Neural cell (in vitro differentiated cells): ENCODE data around the gene EFTUD2. TPM values are rescaled to one million over a fixed set of nuclear protein-coding genes. Genes with fewer than 3 reads are reported as not detected.

Source experiments
- H2AFZ ChIP-seq: fragments of 200-600, 300-800 bp; sonication (generic), shearing (Covaris generic); 2 replicates; pipeline ENCODE4 v1.6.0; 2014; ENCODE audit warnings: low read depth, mild to moderate bottlenecking, antibody characterized with exemption, low read length, moderate library complexity
- H3F3A ChIP-seq: fragments of 200-600 bp; shearing (Covaris generic); 2 replicates; pipeline ENCODE4 v1.6.1; 2016; ENCODE audit warnings: mild to moderate bottlenecking, moderate library complexity, mixed read lengths, antibody characterized with exemption, low read length; ENCODE audit not compliant: insufficient read depth, poor library complexity, severe bottlenecking
- H3K27ac ChIP-seq: fragments of 200-600, 300-800 bp; sonication (generic), shearing (Covaris generic); 2 replicates; pipeline ENCODE4 v1.5.1; 2014; ENCODE audit warnings: mild to moderate bottlenecking, low read length, moderate library complexity
- H3K27me3 ChIP-seq: fragments of 300-800, 200-600 bp; sonication (generic), shearing (Covaris generic); 2 replicates; pipeline ENCODE4 v1.6.0; 2014; ENCODE audit warnings: mild to moderate bottlenecking, low read depth, low read length, moderate library complexity; ENCODE audit not compliant: insufficient read depth
- H3K36me3 ChIP-seq: fragments of 300-800, 200-600 bp; sonication (generic), shearing (Covaris generic); 2 replicates; pipeline ENCODE4 v1.5.1; 2014; ENCODE audit warnings: mild to moderate bottlenecking, antibody characterized with exemption, low read length, moderate library complexity; ENCODE audit not compliant: insufficient read depth
- H3K4me2 ChIP-seq: fragments of 300-800, 200-600 bp; sonication (generic), shearing (Covaris generic); 2 replicates; pipeline ENCODE4 v1.6.0; 2014; ENCODE audit warnings: mild to moderate bottlenecking, low read length
- H3K4me3 ChIP-seq: fragments of 300-800, 200-600 bp; sonication (generic), shearing (Covaris generic); 2 replicates; pipeline ENCODE4 v1.5.1; 2014; ENCODE audit warnings: mild to moderate bottlenecking, low read length, moderate library complexity
- H3K79me2 ChIP-seq: fragments of 200-600 bp; shearing (Covaris generic); replicated peaks from 2 replicates; pipeline ENCODE4 v1.6.0; 2014; ENCODE audit warnings: mild to moderate bottlenecking, low read length, moderate library complexity; ENCODE audit not compliant: insufficient read depth
- H3K9ac ChIP-seq: fragments of 300-800, 200-600 bp; sonication (generic), shearing (Covaris generic); 2 replicates; pipeline ENCODE4 v1.6.1; 2016; ENCODE audit warnings: mild to moderate bottlenecking, low read length, mixed read lengths
- H3K9me2 ChIP-seq: fragments of 200-600 bp; shearing (Covaris generic); 2 replicates; pipeline ENCODE4 v1.6.1; 2016; ENCODE audit warnings: mild to moderate bottlenecking, low read length, mixed read lengths; ENCODE audit not compliant: insufficient read depth
- H3K9me3 ChIP-seq: fragments of 200-600, 300-800 bp; sonication (generic), shearing (Covaris generic); 2 replicates; pipeline ENCODE4 v1.6.1; 2016; ENCODE audit warnings: mild to moderate bottlenecking, mixed run types, low read length, moderate library complexity, mixed read lengths
- H4K20me1 ChIP-seq: fragments of 200-600 bp; shearing (Covaris generic); 2 replicates; pipeline ENCODE4 v1.6.1; 2016; ENCODE audit warnings: mild to moderate bottlenecking, mixed run types; ENCODE audit not compliant: insufficient read depth
- EP300 ChIP-seq: fragments of 450-650 bp; conservative IDR thresholded peaks from 2 replicates; pipeline ENCODE4 v1.6.1; 2014; ENCODE audit warnings: antibody characterized with exemption, mild to moderate bottlenecking, moderate library complexity; ENCODE audit not compliant: poor library complexity, severe bottlenecking
- EZH2 ChIP-seq: fragments of 200-600, 300-800 bp; shearing (Covaris generic), sonication (generic); IDR thresholded peaks from 2 replicates; pipeline ENCODE4 v1.6.1; 2014; ENCODE audit warnings: antibody characterized with exemption, low read length, borderline replicate concordance, mild to moderate bottlenecking; ENCODE audit not compliant: insufficient read depth, poor library complexity, severe bottlenecking
- MXI1 ChIP-seq: fragments of 450-650 bp; conservative IDR thresholded peaks from 2 replicates; pipeline ENCODE4 v1.6.1; 2014; ENCODE audit warnings: antibody characterized with exemption, mild to moderate bottlenecking; ENCODE audit not compliant: poor library complexity, severe bottlenecking
- POLR2AphosphoS5 ChIP-seq: IDR thresholded peaks from 2 replicates; pipeline ENCODE4 v1.6.1; 2012
- RAD21 ChIP-seq: fragments of 450-650 bp; conservative IDR thresholded peaks from 2 replicates; pipeline ENCODE4 v1.6.1; 2014; ENCODE audit warnings: antibody characterized with exemption, mild to moderate bottlenecking, moderate library complexity
- SMC3 ChIP-seq: fragments of 450-650 bp; conservative IDR thresholded peaks from 2 replicates; pipeline ENCODE4 v1.6.1; 2014; ENCODE audit warnings: antibody characterized with exemption, mild to moderate bottlenecking, moderate library complexity; ENCODE audit not compliant: poor library complexity
- TAF1 ChIP-seq: IDR thresholded peaks from 2 replicates; pipeline ENCODE4 v1.6.1; 2012; ENCODE audit warnings: low read depth
- polyA plus RNA-seq: library from polyadenylated mRNA; depleted of rRNA; stranded (reverse); fragments of >200 nt; gene quantifications from 2 replicates; pipeline ENCODE4 v1.2.3, GENCODE V29; 2014
- TF ChIP-seq, protein P1 (sequence below): fragments of 450-650 bp; IDR thresholded peaks from 2 replicates; pipeline ENCODE4 v1.5.1; 2014; ENCODE audit warnings: antibody characterized with exemption, mild to moderate bottlenecking, moderate library complexity; ENCODE audit not compliant: poor library complexity, severe bottlenecking
- TF ChIP-seq, protein P2 (sequence below): IDR thresholded peaks from 2 replicates; pipeline ENCODE4 v1.6.1; 2012; ENCODE audit warnings: borderline replicate concordance

The EFTUD2 gene
- polyA plus RNA-seq, 1 donor from 2014 or later: 69.4 TPM

DNA sequence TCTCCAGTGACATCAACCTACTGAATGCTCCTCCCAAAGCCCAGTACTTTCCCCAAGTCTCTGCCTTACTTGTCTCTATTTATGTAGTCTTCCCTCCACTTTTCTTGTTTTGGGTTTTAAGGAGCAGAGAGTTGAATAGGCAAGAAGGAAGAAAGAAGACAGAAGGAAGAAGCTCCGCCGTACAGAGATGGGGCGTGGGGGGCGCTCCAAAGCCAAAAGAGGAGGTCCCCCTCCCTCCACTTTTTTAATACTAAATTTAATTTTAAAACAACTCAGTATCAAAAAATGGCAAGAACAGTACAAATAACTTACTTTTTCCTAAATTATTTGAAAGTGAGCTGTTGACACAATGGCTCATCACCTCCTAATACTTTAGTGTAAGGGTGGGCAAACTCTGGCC is 4.6 kb downstream of the EFTUD2 start:
- Histone ChIP-seq H3F3A (no peaks in the 10 kb centered on the region), H3K9me3 (no peaks in the 10 kb centered on the region), H3K9ac (no peak overlapping the region), H2AFZ (no peak overlapping the region), H4K20me1 (no peaks in the 10 kb centered on the region), H3K27ac (no peak overlapping the region), H3K9me2 (no peaks in the 10 kb centered on the region), H3K36me3 (no peaks in the 10 kb centered on the region), H3K79me2 (peaks cover 20% of the 10 kb centered on the region), H3K27me3 (no peaks in the 10 kb centered on the region), H3K4me2 (no peak overlapping the region), H3K4me3 (no peak overlapping the region)
- TF ChIP-seq RAD21 (no peak), EP300 (no peak), TAF1 (no peak), EZH2 (no peak), SMC3 (no peak), POLR2AphosphoS5 (no peak), MXI1 (no peak)
- TF ChIP-seq, protein P1, sequence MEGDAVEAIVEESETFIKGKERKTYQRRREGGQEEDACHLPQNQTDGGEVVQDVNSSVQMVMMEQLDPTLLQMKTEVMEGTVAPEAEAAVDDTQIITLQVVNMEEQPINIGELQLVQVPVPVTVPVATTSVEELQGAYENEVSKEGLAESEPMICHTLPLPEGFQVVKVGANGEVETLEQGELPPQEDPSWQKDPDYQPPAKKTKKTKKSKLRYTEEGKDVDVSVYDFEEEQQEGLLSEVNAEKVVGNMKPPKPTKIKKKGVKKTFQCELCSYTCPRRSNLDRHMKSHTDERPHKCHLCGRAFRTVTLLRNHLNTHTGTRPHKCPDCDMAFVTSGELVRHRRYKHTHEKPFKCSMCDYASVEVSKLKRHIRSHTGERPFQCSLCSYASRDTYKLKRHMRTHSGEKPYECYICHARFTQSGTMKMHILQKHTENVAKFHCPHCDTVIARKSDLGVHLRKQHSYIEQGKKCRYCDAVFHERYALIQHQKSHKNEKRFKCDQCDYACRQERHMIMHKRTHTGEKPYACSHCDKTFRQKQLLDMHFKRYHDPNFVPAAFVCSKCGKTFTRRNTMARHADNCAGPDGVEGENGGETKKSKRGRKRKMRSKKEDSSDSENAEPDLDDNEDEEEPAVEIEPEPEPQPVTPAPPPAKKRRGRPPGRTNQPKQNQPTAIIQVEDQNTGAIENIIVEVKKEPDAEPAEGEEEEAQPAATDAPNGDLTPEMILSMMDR: no peak
- TF ChIP-seq, protein P2, sequence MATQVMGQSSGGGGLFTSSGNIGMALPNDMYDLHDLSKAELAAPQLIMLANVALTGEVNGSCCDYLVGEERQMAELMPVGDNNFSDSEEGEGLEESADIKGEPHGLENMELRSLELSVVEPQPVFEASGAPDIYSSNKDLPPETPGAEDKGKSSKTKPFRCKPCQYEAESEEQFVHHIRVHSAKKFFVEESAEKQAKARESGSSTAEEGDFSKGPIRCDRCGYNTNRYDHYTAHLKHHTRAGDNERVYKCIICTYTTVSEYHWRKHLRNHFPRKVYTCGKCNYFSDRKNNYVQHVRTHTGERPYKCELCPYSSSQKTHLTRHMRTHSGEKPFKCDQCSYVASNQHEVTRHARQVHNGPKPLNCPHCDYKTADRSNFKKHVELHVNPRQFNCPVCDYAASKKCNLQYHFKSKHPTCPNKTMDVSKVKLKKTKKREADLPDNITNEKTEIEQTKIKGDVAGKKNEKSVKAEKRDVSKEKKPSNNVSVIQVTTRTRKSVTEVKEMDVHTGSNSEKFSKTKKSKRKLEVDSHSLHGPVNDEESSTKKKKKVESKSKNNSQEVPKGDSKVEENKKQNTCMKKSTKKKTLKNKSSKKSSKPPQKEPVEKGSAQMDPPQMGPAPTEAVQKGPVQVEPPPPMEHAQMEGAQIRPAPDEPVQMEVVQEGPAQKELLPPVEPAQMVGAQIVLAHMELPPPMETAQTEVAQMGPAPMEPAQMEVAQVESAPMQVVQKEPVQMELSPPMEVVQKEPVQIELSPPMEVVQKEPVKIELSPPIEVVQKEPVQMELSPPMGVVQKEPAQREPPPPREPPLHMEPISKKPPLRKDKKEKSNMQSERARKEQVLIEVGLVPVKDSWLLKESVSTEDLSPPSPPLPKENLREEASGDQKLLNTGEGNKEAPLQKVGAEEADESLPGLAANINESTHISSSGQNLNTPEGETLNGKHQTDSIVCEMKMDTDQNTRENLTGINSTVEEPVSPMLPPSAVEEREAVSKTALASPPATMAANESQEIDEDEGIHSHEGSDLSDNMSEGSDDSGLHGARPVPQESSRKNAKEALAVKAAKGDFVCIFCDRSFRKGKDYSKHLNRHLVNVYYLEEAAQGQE: no peak

DNA sequence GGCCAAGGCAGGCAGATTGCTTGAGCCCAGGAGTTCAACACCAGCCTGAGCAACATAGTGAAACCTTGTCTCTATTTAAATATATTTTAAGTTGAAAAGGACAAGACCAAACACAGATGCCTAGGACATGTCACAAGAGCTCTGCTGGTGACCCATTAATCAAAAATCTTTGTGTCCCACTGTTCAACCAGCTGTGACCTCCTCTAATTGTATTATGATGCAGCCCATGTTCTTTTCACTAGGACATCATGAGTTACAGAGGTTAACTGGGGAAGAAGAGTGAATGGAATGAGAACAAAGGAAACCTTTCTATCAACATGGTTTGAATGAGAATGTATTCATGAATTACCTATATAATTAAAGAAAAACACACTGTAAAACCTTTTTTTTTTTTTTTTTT is 7.0 kb downstream of the EFTUD2 start:
- no peaks in the 10 kb centered on the region for H3F3A ChIP-seq
- H3K4me3 ChIP-seq: no peak overlapping the region
- no peak overlapping the region for H3K27ac ChIP-seq
- no peaks in the 10 kb centered on the region for H3K36me3 ChIP-seq
- H3K27me3 ChIP-seq: no peaks in the 10 kb centered on the region
- H3K9me3 ChIP-seq: no peaks in the 10 kb centered on the region
- peaks cover 10% of the 10 kb centered on the region for H3K79me2 ChIP-seq
- no peaks in the 10 kb centered on the region for H3K9me2 ChIP-seq
- H2AFZ ChIP-seq: no peak overlapping the region
- H3K4me2 ChIP-seq: no peak overlapping the region
- H4K20me1 ChIP-seq: no peaks in the 10 kb centered on the region
- no peak overlapping the region for H3K9ac ChIP-seq
- TF ChIP-seq MXI1 (no peak), EZH2 (no peak)

DNA sequence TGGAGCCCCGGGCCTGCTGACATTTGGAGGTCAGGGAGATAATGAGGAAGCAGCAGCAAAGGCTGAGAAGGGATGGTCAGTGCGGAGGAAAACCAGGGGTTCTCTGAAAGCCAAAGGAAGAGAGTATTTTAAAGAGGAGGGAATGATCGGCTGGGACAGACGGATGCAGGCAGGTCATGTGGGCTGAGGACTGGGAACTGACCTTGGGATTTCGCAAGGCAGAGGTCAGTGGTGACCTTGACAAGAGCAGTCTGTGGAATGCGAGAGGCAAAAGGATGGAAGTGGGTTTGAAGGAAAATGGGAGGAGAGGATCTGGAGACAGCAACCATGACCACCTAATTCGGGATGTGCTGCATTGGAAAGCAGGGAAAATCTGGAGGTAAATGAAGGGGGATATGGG is 10.2 kb downstream of the EFTUD2 start:
- Histone ChIP-seq H3K79me2 (no peaks in the 10 kb centered on the region), H3K27ac (no peak overlapping the region), H3K9me3 (no peaks in the 10 kb centered on the region), H3K4me2 (no peak overlapping the region), H2AFZ (no peak overlapping the region), H3F3A (no peaks in the 10 kb centered on the region), H3K9ac (no peak overlapping the region), H3K9me2 (no peaks in the 10 kb centered on the region), H4K20me1 (no peaks in the 10 kb centered on the region), H3K36me3 (peaks cover 5% of the 10 kb centered on the region), H3K4me3 (no peak overlapping the region), H3K27me3 (no peaks in the 10 kb centered on the region)
- TF ChIP-seq EP300: no peak
